ENCODE data around the gene ESCO1. TPM values are rescaled to one million over a fixed set of nuclear protein-coding genes. Genes with fewer than 3 reads are reported as not detected.

ESCO1 gene
- total and polyA plus RNA-seq, 2 of the 13 experiments (the other 11 are each of a cell fraction or from before 2014, with no cell fraction given), result 6.3 to 19.4 TPM

DNA sequence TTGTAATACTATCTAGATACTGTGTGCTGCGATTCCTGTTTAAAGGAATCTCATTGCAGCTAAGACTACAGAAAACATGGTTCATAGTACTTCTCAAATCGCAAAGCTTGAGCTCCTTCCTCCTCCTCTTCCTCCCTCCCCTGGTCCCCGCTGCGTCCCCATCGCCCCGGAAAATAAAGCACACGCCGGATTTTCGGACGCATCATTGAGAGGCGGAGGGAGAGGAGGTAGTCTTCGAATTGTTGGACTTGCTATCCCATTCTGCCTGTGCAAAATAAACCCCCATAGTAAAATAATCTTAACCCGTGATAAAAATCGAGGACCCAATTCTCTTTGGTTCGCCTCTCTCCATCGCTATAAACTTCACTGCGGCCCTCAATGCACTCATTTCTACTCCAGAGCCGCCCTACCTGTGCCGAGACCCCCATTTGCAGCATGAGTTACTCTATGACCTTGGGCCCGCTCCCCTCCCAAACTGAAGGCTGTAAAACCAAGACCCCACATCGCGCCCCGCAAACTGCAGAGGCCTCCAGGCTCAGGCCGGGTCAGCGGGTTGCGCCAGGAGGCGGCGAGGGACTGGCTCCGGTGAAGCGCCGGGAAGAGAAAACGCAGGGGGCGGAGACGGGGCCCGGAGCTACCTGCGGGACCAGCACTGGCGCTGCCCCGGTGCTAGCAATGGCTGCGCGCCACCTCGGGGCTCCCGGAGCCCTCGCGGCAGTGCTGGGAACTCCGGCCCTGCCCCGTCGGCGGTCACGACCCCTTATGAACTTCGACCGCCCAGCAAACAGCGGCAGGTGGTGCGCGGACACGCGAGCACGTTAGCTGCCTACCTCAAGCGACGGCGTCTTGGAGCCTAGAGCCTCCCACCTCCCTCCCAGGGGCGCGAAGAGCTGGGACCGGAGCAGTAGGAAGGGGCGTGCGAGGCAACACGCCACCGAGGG lies 649 bp downstream of the ESCO1 start (continued):
- peak; percentile 38; the same call in 1 of the 2 replicates for TF ChIP-seq TBX3 (IDR thresholded peaks at IDR 0.05; ENCODE audit: borderline replicate concordance)
- TF ChIP-seq ATF1 (CRISPR knock-in tag; IDR thresholded peaks at IDR 0.05), result no peak
- TF ChIP-seq ZFYVE20 (CRISPR knock-in tag; IDR thresholded peaks at IDR 0.05; ENCODE audit: borderline replicate concordance, low read depth), result 0 out of 2 replicates have a peak, but pooled peaks have one; percentile 71
- TF ChIP-seq STAG1 (CRISPR knock-in tag; IDR thresholded peaks at IDR 0.05), result 0 out of 2 replicates have a peak, but pooled peaks have one; percentile 2
- no peak for TF ChIP-seq ZNF569 (CRISPR knock-in tag; IDR thresholded peaks at IDR 0.05; ENCODE audit: borderline replicate concordance)
- TF ChIP-seq NCOA5 (CRISPR knock-in tag; IDR thresholded peaks at IDR 0.05), result no peak
- no peak for TF ChIP-seq ISX (CRISPR knock-in tag; conservative IDR thresholded peaks at IDR 0.05)
- TF ChIP-seq, protein P1, sequence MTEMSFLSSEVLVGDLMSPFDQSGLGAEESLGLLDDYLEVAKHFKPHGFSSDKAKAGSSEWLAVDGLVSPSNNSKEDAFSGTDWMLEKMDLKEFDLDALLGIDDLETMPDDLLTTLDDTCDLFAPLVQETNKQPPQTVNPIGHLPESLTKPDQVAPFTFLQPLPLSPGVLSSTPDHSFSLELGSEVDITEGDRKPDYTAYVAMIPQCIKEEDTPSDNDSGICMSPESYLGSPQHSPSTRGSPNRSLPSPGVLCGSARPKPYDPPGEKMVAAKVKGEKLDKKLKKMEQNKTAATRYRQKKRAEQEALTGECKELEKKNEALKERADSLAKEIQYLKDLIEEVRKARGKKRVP (CRISPR knock-in tag; IDR thresholded peaks at IDR 0.05), result 0 out of 4 replicates have a peak, but pooled peaks of 1 of the 2 experiments have one; percentile 24
- no peak for TF ChIP-seq XBP1 (CRISPR knock-in tag; IDR thresholded peaks at IDR 0.05)
- TF ChIP-seq, protein P2, sequence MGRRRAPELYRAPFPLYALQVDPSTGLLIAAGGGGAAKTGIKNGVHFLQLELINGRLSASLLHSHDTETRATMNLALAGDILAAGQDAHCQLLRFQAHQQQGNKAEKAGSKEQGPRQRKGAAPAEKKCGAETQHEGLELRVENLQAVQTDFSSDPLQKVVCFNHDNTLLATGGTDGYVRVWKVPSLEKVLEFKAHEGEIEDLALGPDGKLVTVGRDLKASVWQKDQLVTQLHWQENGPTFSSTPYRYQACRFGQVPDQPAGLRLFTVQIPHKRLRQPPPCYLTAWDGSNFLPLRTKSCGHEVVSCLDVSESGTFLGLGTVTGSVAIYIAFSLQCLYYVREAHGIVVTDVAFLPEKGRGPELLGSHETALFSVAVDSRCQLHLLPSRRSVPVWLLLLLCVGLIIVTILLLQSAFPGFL (CRISPR knock-in tag; IDR thresholded peaks at IDR 0.05), result no peak
- TF ChIP-seq, protein P3, sequence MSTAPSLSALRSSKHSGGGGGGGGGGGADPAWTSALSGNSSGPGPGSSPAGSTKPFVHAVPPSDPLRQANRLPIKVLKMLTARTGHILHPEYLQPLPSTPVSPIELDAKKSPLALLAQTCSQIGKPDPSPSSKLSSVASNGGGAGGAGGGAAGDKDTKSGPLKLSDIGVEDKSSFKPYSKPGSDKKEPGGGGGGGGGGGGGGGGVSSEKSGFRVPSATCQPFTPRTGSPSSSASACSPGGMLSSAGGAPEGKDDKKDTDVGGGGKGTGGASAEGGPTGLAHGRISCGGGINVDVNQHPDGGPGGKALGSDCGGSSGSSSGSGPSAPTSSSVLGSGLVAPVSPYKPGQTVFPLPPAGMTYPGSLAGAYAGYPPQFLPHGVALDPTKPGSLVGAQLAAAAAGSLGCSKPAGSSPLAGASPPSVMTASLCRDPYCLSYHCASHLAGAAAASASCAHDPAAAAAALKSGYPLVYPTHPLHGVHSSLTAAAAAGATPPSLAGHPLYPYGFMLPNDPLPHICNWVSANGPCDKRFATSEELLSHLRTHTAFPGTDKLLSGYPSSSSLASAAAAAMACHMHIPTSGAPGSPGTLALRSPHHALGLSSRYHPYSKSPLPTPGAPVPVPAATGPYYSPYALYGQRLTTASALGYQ (CRISPR knock-in tag; IDR thresholded peaks at IDR 0.05), result 0 out of 2 replicates have a peak, but pooled peaks have one; percentile 26
- no peak for TF ChIP-seq CEBPG (CRISPR knock-in tag; IDR thresholded peaks at IDR 0.05)
- TF ChIP-seq, protein P4, sequence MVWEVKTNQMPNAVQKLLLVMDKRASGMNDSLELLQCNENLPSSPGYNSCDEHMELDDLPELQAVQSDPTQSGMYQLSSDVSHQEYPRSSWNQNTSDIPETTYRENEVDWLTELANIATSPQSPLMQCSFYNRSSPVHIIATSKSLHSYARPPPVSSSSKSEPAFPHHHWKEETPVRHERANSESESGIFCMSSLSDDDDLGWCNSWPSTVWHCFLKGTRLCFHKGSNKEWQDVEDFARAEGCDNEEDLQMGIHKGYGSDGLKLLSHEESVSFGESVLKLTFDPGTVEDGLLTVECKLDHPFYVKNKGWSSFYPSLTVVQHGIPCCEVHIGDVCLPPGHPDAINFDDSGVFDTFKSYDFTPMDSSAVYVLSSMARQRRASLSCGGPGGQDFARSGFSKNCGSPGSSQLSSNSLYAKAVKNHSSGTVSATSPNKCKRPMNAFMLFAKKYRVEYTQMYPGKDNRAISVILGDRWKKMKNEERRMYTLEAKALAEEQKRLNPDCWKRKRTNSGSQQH (CRISPR knock-in tag; IDR thresholded peaks at IDR 0.05; ENCODE audit: low read depth), result no peak
- TF ChIP-seq WIZ (CRISPR knock-in tag; IDR thresholded peaks at IDR 0.05), result no peak; the same call in 1 of the 2 replicates
- 0 out of 2 replicates have a peak, but pooled peaks have one; percentile 69 for TF ChIP-seq ZNF879 (CRISPR knock-in tag; IDR thresholded peaks at IDR 0.05)
- no peak for TF ChIP-seq NFE2L1 (CRISPR knock-in tag; IDR thresholded peaks at IDR 0.05; ENCODE audit: borderline replicate concordance)
- TF ChIP-seq, protein P5, sequence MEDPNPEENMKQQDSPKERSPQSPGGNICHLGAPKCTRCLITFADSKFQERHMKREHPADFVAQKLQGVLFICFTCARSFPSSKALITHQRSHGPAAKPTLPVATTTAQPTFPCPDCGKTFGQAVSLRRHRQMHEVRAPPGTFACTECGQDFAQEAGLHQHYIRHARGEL (CRISPR knock-in tag; IDR thresholded peaks at IDR 0.05), result no peak
- TF ChIP-seq, protein P6, sequence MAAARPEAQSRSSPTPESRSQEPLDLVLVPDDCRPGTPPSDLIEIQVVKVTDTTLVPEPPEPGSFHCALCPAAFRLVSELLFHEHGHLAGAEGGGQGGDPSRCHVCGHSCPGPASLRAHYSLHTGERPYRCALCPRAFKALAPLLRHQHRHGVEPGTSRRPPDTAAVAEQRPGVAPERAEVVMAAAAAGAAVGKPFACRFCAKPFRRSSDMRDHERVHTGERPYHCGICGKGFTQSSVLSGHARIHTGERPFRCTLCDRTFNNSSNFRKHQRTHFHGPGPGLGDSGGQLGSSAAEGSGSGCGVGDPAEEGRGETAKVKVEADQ (CRISPR knock-in tag; IDR thresholded peaks at IDR 0.05; ENCODE audit: borderline replicate concordance), result peak; percentile 88
